COR-L47 (cell line): ENCODE measurements around the gene REXO1.
A peak's percentile ranks its signal among the peaks of the same experiment; 100 is the strongest.
"Not testable (repeated sequence)": the region's sequence is repeated elsewhere in the genome, so short reads cannot be mapped to it uniquely, and the experiment has no call there.

Experiments used
- DNase-seq: peaks from one replicate; lab custom pipeline; 2025; lab: John Stamatoyannopoulos, UW

The REXO1 gene

GRCh38 chr19:1813192-1814182, 34.8 kb downstream of the REXO1 start:
- no peak for DNase-seq

- peak; percentile 47 for DNase-seq
Measured at GRCh38 chr19:1812426-1813191, 35.7 kb downstream of the REXO1 start.

GRCh38 chr19:1811942-1812425, 36.3 kb downstream of the REXO1 start, which contains the start of gene ATP8B3:
Gene ATP8B3, minus strand, starts transcription at chr19:1812276. Its CDS starts 540 bp downstream, at chr19:1811736.
- DNase-seq, result no peak

GRCh38 chr19:1811472-1811894, 36.8 kb downstream of the REXO1 start:
- no peak for DNase-seq

GRCh38 chr19:1810439-1811160, 37.7 kb downstream of the REXO1 start:
- DNase-seq, result no peak

- DNase-seq, result no peak
Measured at GRCh38 chr19:1809678-1810077, 38.6 kb downstream of the REXO1 start.

GRCh38 chr19:1808395-1808731, 39.9 kb downstream of the REXO1 start:
- DNase-seq, result no peak

GRCh38 chr19:1807695-1808394, 40.4 kb downstream of the REXO1 start:
- DNase-seq, result no peak

- no peak for DNase-seq
Measured at GRCh38 chr19:1807030-1807694, 41.1 kb downstream of the REXO1 start.

GRCh38 chr19:1806184-1807029, 41.9 kb downstream of the REXO1 start:
- no peak for DNase-seq

- no peak for DNase-seq
Measured at GRCh38 chr19:1805401-1806183, 42.7 kb downstream of the REXO1 start.

GRCh38 chr19:1804858-1805257, 43.4 kb downstream of the REXO1 start:
- no peak for DNase-seq

GRCh38 chr19:1799695-1800342, 48.5 kb downstream of the REXO1 start:
- no peak for DNase-seq

- not testable (repeated sequence) for DNase-seq
Measured at GRCh38 chr19:1797313-1797712, 51.0 kb downstream of the REXO1 start.

- no peak for DNase-seq
Measured at GRCh38 chr19:1796395-1797142, 51.7 kb downstream of the REXO1 start.

GRCh38 chr19:1794424-1795172, 53.7 kb downstream of the REXO1 start:
- DNase-seq, result no peak

GRCh38 chr19:1791879-1792278, 56.4 kb downstream of the REXO1 start:
- no peak for DNase-seq
